ENCODE data around the gene TNP2.

DNA sequence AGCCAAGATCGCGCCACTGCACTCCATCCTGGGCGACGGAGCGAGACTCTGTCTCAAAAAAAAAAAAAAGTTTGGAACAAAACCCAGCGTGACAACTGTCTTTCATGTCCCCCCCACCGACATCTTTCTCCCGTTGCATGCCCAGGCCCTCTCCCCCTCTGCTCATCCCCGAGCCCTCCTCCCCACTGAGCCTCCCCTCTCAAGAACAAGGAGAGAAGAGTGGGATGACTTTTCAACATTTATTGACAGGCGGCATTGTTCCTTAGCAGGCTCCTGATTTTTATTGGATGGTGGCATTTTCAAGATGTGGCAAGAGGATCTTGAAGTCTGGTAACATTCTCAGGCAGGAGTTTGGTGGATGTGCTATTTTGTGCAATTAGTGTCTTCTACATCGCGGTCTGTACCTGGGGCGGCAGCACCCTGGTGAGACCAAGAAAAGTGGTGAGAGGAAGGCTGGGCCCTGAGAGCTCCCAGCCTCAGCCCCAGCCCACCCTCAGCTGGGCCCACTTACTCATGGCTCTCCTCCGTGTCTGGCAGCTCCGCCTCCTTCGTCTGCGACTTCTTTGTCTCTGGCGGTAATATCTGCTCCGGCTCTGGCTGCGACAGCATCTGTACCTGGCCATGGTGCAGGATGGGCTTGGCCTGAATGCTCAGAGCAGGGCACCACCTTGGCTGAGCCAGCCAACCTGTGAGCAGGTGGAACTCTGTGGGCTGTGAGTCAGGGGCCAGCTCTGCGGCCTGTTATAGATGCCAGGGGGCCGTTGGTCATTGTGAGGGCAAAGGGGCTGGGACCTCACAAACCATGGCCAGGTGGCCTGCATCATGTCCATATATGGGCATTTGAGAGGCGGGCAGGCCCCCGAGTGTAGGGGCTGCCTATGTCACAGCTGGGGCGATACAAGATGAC is 11.7 kb upstream of the TNP2 start, which contains the start of gene PRM1:
- TF ChIP-seq, protein P1, sequence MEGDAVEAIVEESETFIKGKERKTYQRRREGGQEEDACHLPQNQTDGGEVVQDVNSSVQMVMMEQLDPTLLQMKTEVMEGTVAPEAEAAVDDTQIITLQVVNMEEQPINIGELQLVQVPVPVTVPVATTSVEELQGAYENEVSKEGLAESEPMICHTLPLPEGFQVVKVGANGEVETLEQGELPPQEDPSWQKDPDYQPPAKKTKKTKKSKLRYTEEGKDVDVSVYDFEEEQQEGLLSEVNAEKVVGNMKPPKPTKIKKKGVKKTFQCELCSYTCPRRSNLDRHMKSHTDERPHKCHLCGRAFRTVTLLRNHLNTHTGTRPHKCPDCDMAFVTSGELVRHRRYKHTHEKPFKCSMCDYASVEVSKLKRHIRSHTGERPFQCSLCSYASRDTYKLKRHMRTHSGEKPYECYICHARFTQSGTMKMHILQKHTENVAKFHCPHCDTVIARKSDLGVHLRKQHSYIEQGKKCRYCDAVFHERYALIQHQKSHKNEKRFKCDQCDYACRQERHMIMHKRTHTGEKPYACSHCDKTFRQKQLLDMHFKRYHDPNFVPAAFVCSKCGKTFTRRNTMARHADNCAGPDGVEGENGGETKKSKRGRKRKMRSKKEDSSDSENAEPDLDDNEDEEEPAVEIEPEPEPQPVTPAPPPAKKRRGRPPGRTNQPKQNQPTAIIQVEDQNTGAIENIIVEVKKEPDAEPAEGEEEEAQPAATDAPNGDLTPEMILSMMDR (IDR thresholded peaks at IDR 0.05), result no peak
- TF ChIP-seq, protein P2, sequence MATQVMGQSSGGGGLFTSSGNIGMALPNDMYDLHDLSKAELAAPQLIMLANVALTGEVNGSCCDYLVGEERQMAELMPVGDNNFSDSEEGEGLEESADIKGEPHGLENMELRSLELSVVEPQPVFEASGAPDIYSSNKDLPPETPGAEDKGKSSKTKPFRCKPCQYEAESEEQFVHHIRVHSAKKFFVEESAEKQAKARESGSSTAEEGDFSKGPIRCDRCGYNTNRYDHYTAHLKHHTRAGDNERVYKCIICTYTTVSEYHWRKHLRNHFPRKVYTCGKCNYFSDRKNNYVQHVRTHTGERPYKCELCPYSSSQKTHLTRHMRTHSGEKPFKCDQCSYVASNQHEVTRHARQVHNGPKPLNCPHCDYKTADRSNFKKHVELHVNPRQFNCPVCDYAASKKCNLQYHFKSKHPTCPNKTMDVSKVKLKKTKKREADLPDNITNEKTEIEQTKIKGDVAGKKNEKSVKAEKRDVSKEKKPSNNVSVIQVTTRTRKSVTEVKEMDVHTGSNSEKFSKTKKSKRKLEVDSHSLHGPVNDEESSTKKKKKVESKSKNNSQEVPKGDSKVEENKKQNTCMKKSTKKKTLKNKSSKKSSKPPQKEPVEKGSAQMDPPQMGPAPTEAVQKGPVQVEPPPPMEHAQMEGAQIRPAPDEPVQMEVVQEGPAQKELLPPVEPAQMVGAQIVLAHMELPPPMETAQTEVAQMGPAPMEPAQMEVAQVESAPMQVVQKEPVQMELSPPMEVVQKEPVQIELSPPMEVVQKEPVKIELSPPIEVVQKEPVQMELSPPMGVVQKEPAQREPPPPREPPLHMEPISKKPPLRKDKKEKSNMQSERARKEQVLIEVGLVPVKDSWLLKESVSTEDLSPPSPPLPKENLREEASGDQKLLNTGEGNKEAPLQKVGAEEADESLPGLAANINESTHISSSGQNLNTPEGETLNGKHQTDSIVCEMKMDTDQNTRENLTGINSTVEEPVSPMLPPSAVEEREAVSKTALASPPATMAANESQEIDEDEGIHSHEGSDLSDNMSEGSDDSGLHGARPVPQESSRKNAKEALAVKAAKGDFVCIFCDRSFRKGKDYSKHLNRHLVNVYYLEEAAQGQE (IDR thresholded peaks at IDR 0.05; ENCODE audit: insufficient read depth in 1 of 2, low read depth in 2 of 2, low read length in 1 of 2), result no peak
- TF ChIP-seq POLR2AphosphoS5 (IDR thresholded peaks at IDR 0.05; ENCODE audit: low read depth, low read length) (no peak), TCF7L2 (IDR thresholded peaks at IDR 0.05; ENCODE audit: low read depth, low read length) (no peak)

Measured in Panc1 (cell line).